GM23338 (cell line): ENCODE measurements around the gene OARD1. TPM values are rescaled to one million over a fixed set of nuclear protein-coding genes. Genes with fewer than 3 reads are reported as not detected.

Source experiments
- ATAC-seq: fragments of 200-7000 bp; cut with Tn5 transposase; 3 replicates; pipeline ENCODE4 v1.9.1; 2020
- DNase-seq: peaks from one replicate; pipeline ENCODE4 v3.0.0-alpha.2; 2015; ENCODE audit warnings: low spot score
- H2AFZ ChIP-seq: fragments of 200-600 bp; sonication (generic); 2 replicates; pipeline ENCODE4 v1.8.0; 2016; ENCODE audit warnings: antibody characterized with exemption, mild to moderate bottlenecking, moderate library complexity
- H3F3A ChIP-seq: fragments of 200-600 bp; sonication (generic); replicated peaks from 2 replicates; pipeline ENCODE4 v1.8.0; 2017; ENCODE audit warnings: antibody characterized with exemption, mixed run types, low read depth
- H3K27ac ChIP-seq: fragments of 200-600 bp; sonication (generic); 2 replicates; pipeline ENCODE4 v1.6.1; 2016; ENCODE audit warnings: low read depth
- H3K27me3 ChIP-seq: fragments of 200-600 bp; sonication (generic); 2 replicates; pipeline ENCODE4 v1.8.0; 2016; ENCODE audit warnings: mild to moderate bottlenecking, mixed run types, moderate library complexity; ENCODE audit not compliant: insufficient read depth
- H3K36me3 ChIP-seq: fragments of 200-600 bp; sonication (generic); 2 replicates; pipeline ENCODE4 v1.8.0; 2016; ENCODE audit warnings: mild to moderate bottlenecking; ENCODE audit not compliant: insufficient read depth
- H3K4me1 ChIP-seq: fragments of 200-600 bp; sonication (generic); 2 replicates; pipeline ENCODE4 v1.8.0; 2016; ENCODE audit warnings: mild to moderate bottlenecking, moderate library complexity; ENCODE audit not compliant: insufficient read depth
- H3K4me2 ChIP-seq: fragments of 200-600 bp; sonication (generic); 2 replicates; pipeline ENCODE4 v1.7.1; 2017; ENCODE audit warnings: mixed run types
- H3K4me3 ChIP-seq: fragments of 200-600 bp; sonication (generic); 2 replicates; pipeline ENCODE4 v1.6.1; 2016; ENCODE audit warnings: mixed run types
- H3K79me2 ChIP-seq: fragments of 200-600 bp; sonication (generic); replicated peaks from 2 replicates; pipeline ENCODE4 v1.8.0; 2017; ENCODE audit warnings: mild to moderate bottlenecking; ENCODE audit not compliant: insufficient read depth
- H3K9me2 ChIP-seq: fragments of 200-600 bp; sonication (generic); 2 replicates; pipeline ENCODE4 v1.8.0; 2017; ENCODE audit not compliant: insufficient read depth
- H4K20me1 ChIP-seq: fragments of 200-600 bp; sonication (generic); replicated peaks from 2 replicates; pipeline ENCODE4 v1.8.0; 2017; ENCODE audit warnings: mild to moderate bottlenecking; ENCODE audit not compliant: insufficient read depth
- H3K27ac Mint-ChIP-seq: 2 replicates; pipeline ENCODE4 v1.8.0; 2020; ENCODE audit warnings: inconsistent platforms, mild to moderate bottlenecking, moderate library complexity, mixed read lengths
- H3K27me3 Mint-ChIP-seq: 3 replicates; pipeline ENCODE4 v1.8.0; 2022; ENCODE audit warnings: low read depth, mild to moderate bottlenecking, moderate library complexity, mixed read lengths, inconsistent platforms; ENCODE audit not compliant: insufficient read depth, poor library complexity
- H3K36me3 Mint-ChIP-seq: 3 replicates; pipeline ENCODE4 v1.8.0; 2021; ENCODE audit warnings: low read depth, mild to moderate bottlenecking, inconsistent platforms, moderate library complexity, mixed read lengths
- H3K4me1 Mint-ChIP-seq: 3 replicates; pipeline ENCODE4 v1.8.0; 2020; ENCODE audit warnings: mild to moderate bottlenecking, inconsistent platforms, mixed read lengths
- H3K4me3 Mint-ChIP-seq: 3 replicates; pipeline ENCODE4 v1.8.0; 2021; ENCODE audit warnings: moderate library complexity, mild to moderate bottlenecking, inconsistent platforms, mixed read lengths
- H3K9me3 Mint-ChIP-seq: 3 replicates; pipeline ENCODE4 v1.8.0; 2020; ENCODE audit warnings: moderate library complexity, mild to moderate bottlenecking, inconsistent platforms, mixed read lengths
- CREB1 ChIP-seq: fragments of 250-450 bp; sonication (Bioruptor Pico); IDR thresholded peaks from 2 replicates; pipeline ENCODE4 v1.5.0; 2020; ENCODE audit warnings: low read depth, mild to moderate bottlenecking, moderate library complexity
- EZH2phosphoT487 ChIP-seq: fragments of 200-600 bp; sonication (generic); IDR thresholded peaks from one replicate; pipeline ENCODE4 v1.8.1; 2018; ENCODE audit warnings: antibody characterized with exemption; ENCODE audit not compliant: unreplicated experiment
- JUNB ChIP-seq: IDR thresholded peaks from one replicate; pipeline ENCODE4 v1.6.1; 2016; ENCODE audit warnings: antibody characterized with exemption; ENCODE audit not compliant: unreplicated experiment
- POLR2AphosphoS5 ChIP-seq: IDR thresholded peaks from 2 replicates; pipeline ENCODE4 v1.6.1; 2016; ENCODE audit warnings: antibody characterized with exemption, low read depth
- ZNF114 ChIP-seq: fragments of 250-450 bp; sonication (Bioruptor Pico); IDR thresholded peaks from 2 replicates; pipeline ENCODE4 v1.5.0; 2020; ENCODE audit warnings: mild to moderate bottlenecking, moderate library complexity
- ZNF331 ChIP-seq: fragments of 250-450 bp; sonication (Bioruptor Pico); IDR thresholded peaks from 2 replicates; pipeline ENCODE4 v1.5.0; 2020; ENCODE audit warnings: low read depth, mild to moderate bottlenecking, moderate library complexity
- polyA plus RNA-seq: library from polyadenylated mRNA; unstranded; fragments of >200 nt; fragmentation: Nextera tagmentation; extraction: Ambion mirVana; gene quantifications from 2 replicates; pipeline ENCODE4 v1.2.1, GENCODE V29; 2016
- total RNA-seq: library from RNA; depleted of rRNA; stranded (reverse); fragments of >200 nt; shearing (Covaris generic); gene quantifications from 2 replicates; pipeline ENCODE4 v1.2.3, GENCODE V29; 2014
- TF ChIP-seq, protein P1 (sequence below): IDR thresholded peaks from 2 replicates; pipeline ENCODE4 v1.6.1; 2016; ENCODE audit warnings: antibody characterized with exemption
- TF ChIP-seq, protein P2 (sequence below): fragments of 250-450 bp; sonication (Bioruptor Pico); IDR thresholded peaks from 2 replicates; pipeline ENCODE4 v1.5.0; 2020; ENCODE audit warnings: mild to moderate bottlenecking, moderate library complexity

OARD1 gene
- total and polyA plus RNA-seq, 2 experiments from 2014 or later: 25.9 to 60.8 TPM

GRCh38 chr6:41088451-41088850 is 16.3 kb upstream of the OARD1 start:
- peaks cover 11% of the 10 kb centered on the region; the same call in 1 of the 2 replicates for H4K20me1 ChIP-seq
- 0 out of 2 replicates have a peak, but pooled peaks cover 4% of the 10 kb centered on the region for H3F3A ChIP-seq
- H3K4me1 ChIP-seq: no peaks in the 10 kb centered on the region
- no peaks in the 10 kb centered on the region for H3K9me2 ChIP-seq
- peaks cover 85% of the 10 kb centered on the region for H3K36me3 Mint-ChIP-seq
- 0 out of 2 replicates have a peak overlapping the region, but pooled peaks have one; percentile 29 for H3K27ac ChIP-seq
- H3K79me2 ChIP-seq: peaks cover 41% of the 10 kb centered on the region
- DNase-seq (no peak), ATAC-seq (no peak)
- no peaks in the 10 kb centered on the region for H3K27me3 ChIP-seq
- no peaks in the 10 kb centered on the region for H3K4me1 Mint-ChIP-seq
- no peaks in the 10 kb centered on the region for H3K9me3 Mint-ChIP-seq
- TF ChIP-seq ZNF331 (no peak), CREB1 (no peak), ZNF114 (no peak), EZH2phosphoT487 (no peak), POLR2AphosphoS5 (no peak), JUNB (no peak)
- TF ChIP-seq, protein P1, sequence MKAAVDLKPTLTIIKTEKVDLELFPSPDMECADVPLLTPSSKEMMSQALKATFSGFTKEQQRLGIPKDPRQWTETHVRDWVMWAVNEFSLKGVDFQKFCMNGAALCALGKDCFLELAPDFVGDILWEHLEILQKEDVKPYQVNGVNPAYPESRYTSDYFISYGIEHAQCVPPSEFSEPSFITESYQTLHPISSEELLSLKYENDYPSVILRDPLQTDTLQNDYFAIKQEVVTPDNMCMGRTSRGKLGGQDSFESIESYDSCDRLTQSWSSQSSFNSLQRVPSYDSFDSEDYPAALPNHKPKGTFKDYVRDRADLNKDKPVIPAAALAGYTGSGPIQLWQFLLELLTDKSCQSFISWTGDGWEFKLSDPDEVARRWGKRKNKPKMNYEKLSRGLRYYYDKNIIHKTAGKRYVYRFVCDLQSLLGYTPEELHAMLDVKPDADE: no peak
- TF ChIP-seq, protein P2, sequence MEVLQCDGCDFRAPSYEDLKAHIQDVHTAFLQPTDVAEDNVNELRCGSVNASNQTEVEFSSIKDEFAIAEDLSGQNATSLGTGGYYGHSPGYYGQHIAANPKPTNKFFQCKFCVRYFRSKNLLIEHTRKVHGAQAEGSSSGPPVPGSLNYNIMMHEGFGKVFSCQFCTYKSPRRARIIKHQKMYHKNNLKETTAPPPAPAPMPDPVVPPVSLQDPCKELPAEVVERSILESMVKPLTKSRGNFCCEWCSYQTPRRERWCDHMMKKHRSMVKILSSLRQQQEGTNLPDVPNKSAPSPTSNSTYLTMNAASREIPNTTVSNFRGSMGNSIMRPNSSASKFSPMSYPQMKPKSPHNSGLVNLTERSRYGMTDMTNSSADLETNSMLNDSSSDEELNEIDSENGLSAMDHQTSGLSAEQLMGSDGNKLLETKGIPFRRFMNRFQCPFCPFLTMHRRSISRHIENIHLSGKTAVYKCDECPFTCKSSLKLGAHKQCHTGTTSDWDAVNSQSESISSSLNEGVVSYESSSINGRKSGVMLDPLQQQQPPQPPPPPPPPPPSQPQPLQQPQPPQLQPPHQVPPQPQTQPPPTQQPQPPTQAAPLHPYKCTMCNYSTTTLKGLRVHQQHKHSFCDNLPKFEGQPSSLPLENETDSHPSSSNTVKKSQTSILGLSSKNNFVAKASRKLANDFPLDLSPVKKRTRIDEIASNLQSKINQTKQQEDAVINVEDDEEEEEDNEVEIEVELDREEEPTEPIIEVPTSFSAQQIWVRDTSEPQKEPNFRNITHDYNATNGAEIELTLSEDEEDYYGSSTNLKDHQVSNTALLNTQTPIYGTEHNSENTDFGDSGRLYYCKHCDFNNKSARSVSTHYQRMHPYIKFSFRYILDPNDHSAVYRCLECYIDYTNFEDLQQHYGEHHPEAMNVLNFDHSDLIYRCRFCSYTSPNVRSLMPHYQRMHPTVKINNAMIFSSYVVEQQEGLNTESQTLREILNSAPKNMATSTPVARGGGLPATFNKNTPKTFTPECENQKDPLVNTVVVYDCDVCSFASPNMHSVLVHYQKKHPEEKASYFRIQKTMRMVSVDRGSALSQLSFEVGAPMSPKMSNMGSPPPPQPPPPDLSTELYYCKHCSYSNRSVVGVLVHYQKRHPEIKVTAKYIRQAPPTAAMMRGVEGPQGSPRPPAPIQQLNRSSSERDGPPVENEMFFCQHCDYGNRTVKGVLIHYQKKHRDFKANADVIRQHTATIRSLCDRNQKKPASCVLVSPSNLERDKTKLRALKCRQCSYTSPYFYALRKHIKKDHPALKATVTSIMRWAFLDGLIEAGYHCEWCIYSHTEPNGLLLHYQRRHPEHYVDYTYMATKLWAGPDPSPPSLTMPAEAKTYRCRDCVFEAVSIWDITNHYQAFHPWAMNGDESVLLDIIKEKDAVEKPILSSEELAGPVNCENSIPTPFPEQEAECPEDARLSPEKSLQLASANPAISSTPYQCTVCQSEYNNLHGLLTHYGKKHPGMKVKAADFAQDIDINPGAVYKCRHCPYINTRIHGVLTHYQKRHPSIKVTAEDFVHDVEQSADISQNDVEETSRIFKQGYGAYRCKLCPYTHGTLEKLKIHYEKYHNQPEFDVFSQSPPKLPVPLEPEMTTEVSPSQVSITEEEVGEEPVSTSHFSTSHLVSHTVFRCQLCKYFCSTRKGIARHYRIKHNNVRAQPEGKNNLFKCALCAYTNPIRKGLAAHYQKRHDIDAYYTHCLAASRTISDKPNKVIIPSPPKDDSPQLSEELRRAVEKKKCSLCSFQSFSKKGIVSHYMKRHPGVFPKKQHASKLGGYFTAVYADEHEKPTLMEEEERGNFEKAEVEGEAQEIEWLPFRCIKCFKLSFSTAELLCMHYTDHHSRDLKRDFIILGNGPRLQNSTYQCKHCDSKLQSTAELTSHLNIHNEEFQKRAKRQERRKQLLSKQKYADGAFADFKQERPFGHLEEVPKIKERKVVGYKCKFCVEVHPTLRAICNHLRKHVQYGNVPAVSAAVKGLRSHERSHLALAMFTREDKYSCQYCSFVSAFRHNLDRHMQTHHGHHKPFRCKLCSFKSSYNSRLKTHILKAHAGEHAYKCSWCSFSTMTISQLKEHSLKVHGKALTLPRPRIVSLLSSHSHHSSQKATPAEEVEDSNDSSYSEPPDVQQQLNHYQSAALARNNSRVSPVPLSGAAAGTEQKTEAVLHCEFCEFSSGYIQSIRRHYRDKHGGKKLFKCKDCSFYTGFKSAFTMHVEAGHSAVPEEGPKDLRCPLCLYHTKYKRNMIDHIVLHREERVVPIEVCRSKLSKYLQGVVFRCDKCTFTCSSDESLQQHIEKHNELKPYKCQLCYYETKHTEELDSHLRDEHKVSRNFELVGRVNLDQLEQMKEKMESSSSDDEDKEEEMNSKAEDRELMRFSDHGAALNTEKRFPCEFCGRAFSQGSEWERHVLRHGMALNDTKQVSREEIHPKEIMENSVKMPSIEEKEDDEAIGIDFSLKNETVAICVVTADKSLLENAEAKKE: no peak
- no peak overlapping the region for H3K4me3 Mint-ChIP-seq
- no peak overlapping the region for H3K4me3 ChIP-seq
- no peak overlapping the region for H2AFZ ChIP-seq
- no peaks in the 10 kb centered on the region for H3K27me3 Mint-ChIP-seq
- peaks cover 63% of the 10 kb centered on the region for H3K36me3 ChIP-seq
- no peak overlapping the region for H3K4me2 ChIP-seq
- peak overlapping the region; percentile 72 for H3K27ac Mint-ChIP-seq
